D341Med (cell line): Measurements from ENCODE around the gene SLN.

Experiments used
- DNase-seq: peaks from one replicate; pipeline ENCODE4 v3.0.0; 2012; ENCODE audit warnings: low spot score

SLN gene

GRCh38 chr11:107683807-107684206 lies 28.0 kb downstream of the SLN start:
- peak; percentile 30 for DNase-seq

- DNase-seq, result no peak
Observed at GRCh38 chr11:107683061-107683460, 28.8 kb downstream of the SLN start.

- DNase-seq, result no peak
Observed at GRCh38 chr11:107682572-107682971, 29.3 kb downstream of the SLN start.

GRCh38 chr11:107682171-107682570 lies 29.7 kb downstream of the SLN start:
- no peak for DNase-seq

GRCh38 chr11:107679255-107680024 lies 32.4 kb downstream of the SLN start:
- no peak for DNase-seq

GRCh38 chr11:107678632-107678971 lies 33.3 kb downstream of the SLN start:
- no peak for DNase-seq

GRCh38 chr11:107677924-107678631 lies 33.8 kb downstream of the SLN start:
- no peak for DNase-seq

- no peak for DNase-seq
Observed at GRCh38 chr11:107676336-107677057, 35.4 kb downstream of the SLN start.

GRCh38 chr11:107675902-107676301 lies 36.0 kb downstream of the SLN start:
- DNase-seq, result no peak

- no peak for DNase-seq
Observed at GRCh38 chr11:107669893-107670601, 41.8 kb downstream of the SLN start.

GRCh38 chr11:107669191-107669740 lies 42.6 kb downstream of the SLN start:
- DNase-seq, result no peak

GRCh38 chr11:107666911-107667613 lies 44.8 kb downstream of the SLN start:
- no peak for DNase-seq

GRCh38 chr11:107665018-107665417 lies 46.8 kb downstream of the SLN start:
- no peak for DNase-seq

- DNase-seq, result no peak
Observed at GRCh38 chr11:107661656-107662055, 50.2 kb downstream of the SLN start.

GRCh38 chr11:107660066-107660465 lies 51.8 kb downstream of the SLN start:
- DNase-seq, result no peak

- DNase-seq, result no peak
Observed at GRCh38 chr11:107659310-107659709, 52.5 kb downstream of the SLN start.
